Measurements from ENCODE around the gene PLD6.

DNA sequence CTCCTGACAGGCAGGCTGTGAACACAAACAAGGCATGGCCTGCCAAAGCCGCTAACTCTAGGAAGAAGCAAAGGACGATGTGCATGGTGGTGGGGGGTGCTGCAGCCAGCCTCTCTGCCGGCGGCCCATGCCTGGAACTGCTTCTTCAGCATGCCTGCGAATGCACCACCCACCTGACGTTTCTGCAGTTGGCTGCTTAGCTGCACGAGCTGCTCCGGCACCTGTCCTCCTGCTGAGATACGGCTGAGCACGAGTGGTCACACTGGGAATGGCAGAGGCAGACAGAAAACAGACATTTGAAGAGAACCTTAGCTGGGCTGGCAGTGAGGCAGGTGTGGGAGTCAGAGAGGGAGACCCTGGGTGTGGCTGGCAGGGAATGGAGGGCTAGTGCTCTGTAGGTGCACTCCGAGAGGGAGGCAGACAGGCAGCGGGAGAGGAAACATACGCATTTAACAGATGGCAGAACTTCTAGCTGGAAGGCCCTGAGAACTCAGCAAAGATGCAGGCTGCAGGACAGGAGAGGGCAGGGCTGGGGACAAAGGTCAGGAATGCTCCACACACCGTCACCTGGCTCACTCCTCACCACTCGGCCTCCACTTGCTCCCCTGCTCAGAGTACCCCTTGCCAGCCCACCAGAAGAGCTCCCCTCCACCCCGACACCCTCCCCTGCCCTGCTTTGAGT lies 25.6 kb upstream of the PLD6 start:
- TF ChIP-seq RARB (CRISPR knock-in tag; IDR thresholded peaks at IDR 0.05) = no peak
- TF ChIP-seq POU6F1 (CRISPR knock-in tag; IDR thresholded peaks at IDR 0.05; ENCODE audit: borderline replicate concordance, low read depth) = no peak

Data from SK-N-SH treated with all-trans-retinoic acid at 6 μM for 48 hours (cell line).